Fibroblast of lung (primary cell): ENCODE measurements around the gene IMMT.

Experiments
- EZH2 ChIP-seq: IDR thresholded peaks from 2 replicates; pipeline ENCODE4 v1.5.1; 2012; ENCODE audit warnings: low read length, control low read depth, mild to moderate bottlenecking; ENCODE audit errors: missing control alignments
- TF ChIP-seq, protein P1 (sequence below), 2 donors: IDR thresholded peaks in 1 of 2; conservative IDR thresholded peaks in 1 of 2; 1 replicate in 1 of 2; 2 replicates in 1 of 2; pipeline ENCODE4 v1.5.1; 2011 to 2012; ENCODE audit warnings: low read length in 2 of 2, control low read depth in 1 of 2, inconsistent platforms in 1 of 2, low read depth in 1 of 2, mild to moderate bottlenecking in 1 of 2

- TF ChIP-seq, protein P1, sequence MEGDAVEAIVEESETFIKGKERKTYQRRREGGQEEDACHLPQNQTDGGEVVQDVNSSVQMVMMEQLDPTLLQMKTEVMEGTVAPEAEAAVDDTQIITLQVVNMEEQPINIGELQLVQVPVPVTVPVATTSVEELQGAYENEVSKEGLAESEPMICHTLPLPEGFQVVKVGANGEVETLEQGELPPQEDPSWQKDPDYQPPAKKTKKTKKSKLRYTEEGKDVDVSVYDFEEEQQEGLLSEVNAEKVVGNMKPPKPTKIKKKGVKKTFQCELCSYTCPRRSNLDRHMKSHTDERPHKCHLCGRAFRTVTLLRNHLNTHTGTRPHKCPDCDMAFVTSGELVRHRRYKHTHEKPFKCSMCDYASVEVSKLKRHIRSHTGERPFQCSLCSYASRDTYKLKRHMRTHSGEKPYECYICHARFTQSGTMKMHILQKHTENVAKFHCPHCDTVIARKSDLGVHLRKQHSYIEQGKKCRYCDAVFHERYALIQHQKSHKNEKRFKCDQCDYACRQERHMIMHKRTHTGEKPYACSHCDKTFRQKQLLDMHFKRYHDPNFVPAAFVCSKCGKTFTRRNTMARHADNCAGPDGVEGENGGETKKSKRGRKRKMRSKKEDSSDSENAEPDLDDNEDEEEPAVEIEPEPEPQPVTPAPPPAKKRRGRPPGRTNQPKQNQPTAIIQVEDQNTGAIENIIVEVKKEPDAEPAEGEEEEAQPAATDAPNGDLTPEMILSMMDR (conservative IDR thresholded peaks at IDR 0.05 in 1 of 2, IDR thresholded peaks at IDR 0.05 in 1 of 2; ENCODE audit: low read depth in 1 of 2, low read length in 2 of 2): no peak
- TF ChIP-seq EZH2: no peak
Measured at GRCh38 chr2:86240251-86240650, 45.0 kb upstream of the IMMT start.
